GM21381 (cell line): ENCODE data around the gene RALGAPA2.

Experiments
- ATAC-seq: cut with Tn5 transposase; IDR thresholded peaks from one replicate; pipeline ENCODE4 v1.9.1; 2021; ENCODE audit warnings: mild to moderate bottlenecking, moderate library complexity; ENCODE audit not compliant: unreplicated experiment

Gene RALGAPA2

DNA sequence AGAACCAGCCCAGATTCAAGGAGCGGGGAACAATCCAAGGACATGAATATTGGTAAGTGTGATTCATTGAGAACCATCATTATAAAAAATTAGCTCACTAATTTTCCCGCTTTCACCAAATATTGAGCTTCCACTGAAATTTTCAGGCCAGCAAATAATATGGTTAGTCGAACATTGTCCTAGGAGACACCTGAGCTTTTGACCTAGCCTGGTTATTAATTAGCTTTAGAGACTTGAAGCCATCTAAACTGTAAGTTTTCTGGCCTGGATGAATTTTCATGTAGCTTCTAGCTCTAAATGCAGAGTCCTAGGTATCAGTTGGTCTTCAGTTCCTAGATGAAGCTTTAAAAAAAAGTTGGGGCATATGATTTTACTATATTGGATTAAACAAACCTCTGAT lies 17.1 kb upstream of the RALGAPA2 start:
- ATAC-seq: no peak

DNA sequence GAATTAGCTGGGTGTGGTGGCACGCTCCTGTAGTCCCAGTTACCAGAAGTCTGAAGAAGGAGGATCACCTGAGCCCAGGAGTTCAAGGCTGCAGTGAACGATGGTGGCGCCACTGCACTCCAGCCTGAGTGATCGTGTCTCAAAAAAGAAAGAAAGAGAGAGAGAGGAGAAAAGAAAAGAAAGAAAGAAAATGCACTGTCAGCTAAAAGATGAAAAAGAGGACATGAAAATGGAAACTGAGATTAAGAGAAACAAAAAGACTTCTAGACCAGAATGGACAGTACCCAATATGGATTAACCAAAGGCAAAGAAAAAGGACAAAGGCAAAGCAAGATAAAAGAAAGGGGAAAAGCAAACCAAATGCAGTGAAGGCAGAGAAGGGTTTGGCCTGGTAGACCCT lies 9.0 kb upstream of the RALGAPA2 start:
- ATAC-seq: no peak

DNA sequence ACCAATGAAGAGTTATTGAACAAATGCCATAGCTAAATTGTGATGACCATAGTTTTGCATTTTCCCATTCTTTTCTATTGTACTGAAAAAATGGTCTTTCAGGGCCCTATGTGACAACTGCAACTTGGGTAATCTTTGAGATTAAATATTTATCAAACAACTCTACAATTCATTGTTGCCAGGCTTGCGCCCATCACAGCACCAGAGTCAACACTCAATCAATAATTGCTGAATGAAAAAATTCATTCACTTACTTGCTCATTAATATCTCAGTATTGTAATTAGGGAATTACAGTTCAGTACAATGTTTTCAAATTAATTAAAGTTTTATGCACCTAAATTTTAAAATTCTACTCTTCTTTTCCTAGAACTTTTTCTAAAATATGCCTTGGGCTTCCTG lies 7.7 kb upstream of the RALGAPA2 start:
- ATAC-seq: no peak

DNA sequence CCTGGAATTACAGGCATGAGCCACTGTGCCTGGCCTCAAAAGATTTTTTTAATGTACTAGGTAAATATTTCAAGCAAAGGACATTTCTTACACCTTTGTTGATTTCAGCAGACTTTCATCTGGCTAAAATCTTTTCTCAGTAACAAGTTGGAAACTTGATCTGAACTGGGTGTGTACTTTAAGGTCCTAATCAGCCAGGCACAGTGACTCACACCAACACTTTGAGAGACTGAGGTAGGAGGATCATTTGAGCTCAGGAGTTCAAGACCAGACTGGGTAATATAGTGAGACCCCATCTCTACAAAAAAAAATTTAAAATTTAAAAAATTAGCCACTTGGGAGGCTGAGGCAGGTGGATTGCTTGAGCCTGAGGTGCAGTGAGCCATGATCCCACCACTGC lies 7.0 kb upstream of the RALGAPA2 start:
- no peak for ATAC-seq

DNA sequence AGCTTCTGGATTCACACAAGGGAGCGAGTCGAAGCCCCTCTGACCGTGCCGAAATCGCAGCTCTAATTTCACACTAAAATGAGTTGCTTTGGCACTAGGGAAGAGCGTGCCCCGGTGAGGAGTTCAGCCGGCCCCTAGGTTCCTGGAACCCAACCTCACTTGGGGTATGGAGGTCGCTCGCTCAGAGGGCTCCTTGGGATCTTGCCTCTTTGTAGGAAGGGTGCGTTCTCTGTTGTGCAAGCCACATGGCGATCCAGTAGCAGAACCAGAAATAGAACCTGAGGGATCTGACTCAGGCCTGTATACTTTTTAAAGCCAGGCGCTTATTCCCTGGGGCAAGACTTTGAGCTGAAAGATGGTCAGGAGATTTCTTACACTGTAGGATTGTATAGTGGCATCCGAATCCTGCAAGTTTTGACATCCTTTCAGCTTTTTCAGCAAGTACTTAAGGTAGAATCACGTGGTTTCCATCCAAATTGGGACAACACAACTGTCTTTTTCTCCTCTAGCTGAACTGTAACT lies 861 bp upstream of the RALGAPA2 start:
- ATAC-seq: no peak

DNA sequence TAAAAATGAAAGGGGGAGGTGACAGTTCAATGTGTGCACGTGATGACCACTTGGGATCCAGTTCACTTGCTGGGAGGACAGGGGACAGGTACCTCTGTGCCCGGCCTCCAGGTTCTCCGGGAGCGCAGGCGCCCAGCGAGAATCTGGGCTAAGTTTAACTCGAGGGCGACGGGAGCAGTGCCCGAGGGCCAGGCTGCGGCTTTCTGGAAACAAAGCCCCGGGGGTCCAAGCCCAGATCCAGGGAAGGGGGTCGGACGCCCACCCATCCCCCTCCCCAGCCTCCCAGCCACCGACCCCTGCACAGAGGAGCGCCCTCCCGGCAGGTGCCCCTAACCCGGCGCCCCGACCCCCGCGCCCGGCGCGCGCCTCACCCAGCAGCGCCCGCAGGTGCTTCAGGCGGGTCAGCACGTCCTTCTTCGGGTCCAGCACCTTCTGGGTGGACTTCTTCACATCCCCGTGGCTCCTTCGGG lies 405 bp downstream of the RALGAPA2 start:
- ATAC-seq: peak; percentile 4

DNA sequence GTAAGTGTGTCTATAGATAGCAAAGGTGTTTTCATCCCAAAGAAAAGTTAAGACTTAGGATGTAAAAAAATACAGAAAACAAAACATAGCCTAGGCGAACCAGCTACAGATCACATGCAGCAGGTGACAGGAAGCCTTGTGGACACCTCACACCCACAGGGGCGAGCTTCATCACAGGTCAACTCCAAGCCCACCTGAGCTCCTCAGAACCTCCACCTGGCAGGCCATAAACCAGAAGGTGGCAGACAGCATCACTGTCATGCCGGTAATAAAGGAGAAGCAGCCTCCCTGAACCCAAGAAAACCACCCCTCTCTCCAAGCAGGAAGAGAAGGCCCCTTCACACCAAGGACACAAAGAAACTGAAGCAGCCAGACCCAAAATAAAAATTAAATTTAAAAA lies 1.0 kb downstream of the RALGAPA2 start:
- ATAC-seq: no peak

DNA sequence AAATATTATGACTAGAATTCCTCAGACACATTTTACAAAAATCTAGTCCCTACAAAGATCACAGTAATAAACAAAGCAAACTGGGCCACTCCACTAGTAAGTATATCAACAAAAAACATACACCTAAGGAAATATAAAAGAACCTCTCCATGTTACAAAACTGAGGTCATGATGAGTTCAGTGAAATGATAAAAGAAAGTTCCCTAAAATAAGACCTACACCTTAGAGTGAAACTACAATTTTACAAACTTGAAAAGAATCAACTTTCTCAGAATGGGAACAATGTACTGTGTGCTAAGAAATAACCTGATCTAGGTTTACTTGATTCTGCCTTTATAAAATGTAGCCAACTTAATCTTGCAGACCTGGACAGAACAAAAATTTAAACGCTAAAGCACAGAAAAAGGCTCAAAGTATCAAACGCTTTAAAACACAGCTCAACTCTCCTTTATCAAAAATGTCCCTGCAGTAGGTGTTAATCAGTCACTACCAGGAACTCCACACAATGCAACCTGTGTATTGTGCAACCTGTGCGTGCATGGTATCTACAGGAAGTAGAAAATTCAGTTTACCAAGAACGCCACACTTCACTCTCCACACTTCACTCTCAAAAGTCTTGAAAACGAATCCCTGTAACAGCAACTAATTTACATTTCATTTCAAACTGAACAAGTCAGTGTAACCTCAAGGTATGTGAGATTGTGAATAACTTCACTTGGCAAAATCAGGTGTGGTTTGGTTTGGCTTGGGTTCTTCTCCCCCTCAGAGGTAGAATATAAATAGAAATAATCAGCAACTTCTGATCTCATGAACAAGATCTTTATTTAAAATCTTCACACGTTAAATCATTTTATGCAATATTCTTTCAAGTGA lies 1.8 kb downstream of the RALGAPA2 start:
- no peak for ATAC-seq

DNA sequence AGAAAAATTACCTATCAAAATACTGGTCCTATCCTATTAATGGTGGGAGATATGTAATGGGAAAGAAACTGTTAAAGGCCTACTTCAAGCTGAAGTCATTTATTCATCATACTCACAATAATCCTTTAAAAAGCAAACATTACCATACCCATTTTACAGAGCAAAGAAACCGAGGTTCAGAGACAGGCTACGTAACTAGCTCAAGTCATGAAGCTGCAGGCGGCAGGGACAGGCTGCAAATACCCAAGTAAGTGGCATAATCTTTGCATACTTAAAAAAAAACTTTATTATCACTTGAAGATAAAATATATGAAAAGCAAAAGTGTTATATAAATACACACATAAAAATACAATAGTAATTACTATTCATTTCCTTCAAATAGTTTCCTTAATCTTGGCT lies 2.6 kb downstream of the RALGAPA2 start:
- no peak for ATAC-seq

DNA sequence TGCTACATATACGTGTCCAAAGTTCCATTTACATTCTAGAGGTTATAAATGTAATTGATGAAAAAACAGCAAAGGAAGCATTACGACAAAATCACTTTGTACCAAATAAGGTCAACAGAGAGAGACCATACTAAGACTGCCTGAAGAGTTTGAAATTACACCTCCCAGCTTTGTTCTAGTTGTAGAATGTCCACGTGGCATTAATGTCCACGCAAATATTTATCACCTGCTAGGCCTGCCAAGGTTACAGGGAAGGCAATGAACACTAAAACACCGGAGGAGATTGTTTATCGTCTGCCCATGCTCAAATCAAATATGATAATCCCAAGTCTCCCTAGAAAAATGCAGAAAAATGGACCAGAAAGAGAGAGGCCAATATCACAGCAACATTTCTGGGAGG lies 6.2 kb downstream of the RALGAPA2 start:
- ATAC-seq: no peak

DNA sequence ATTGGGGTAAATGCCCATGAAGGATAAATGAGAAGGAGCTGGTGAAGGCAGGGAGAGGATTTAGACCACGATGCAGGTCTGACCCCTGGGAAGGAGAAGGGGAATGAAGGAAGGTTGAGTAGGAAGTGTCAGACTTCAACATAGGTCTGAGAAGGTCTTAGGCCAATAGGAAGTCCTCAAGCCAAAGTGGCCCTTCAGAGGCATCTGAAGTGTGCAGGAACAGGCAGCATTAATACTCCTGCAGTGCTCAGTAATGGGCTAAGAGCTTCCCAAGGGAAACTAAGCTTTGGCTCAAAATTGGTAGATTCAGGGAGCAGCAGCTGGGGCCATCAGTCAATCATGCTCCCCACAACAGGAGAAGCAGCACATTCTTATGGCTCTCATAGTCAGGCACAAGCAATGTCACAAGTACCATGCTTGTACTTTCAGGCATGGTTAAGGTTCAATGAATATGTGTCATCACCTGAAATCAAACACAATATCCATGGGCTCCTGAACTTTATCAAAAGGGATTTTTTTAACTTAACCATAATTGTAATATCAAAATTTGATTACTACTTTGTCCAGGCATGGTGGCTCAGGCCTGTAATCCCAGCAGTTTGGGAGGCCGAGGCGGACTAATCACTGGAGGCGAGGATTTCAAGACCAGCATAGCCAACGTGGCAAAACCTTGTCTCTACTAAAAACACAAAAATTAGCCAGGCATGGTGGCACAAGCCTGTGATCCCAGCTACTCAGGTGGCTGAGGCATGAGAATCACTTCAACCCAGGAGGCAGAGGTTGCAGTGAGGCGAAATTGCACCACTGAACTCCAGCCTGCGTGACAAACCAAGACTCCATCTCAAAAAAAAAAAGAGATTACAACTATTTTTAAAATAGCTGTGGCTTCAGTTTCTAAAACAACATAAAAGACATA lies 9.9 kb downstream of the RALGAPA2 start:
- ATAC-seq: no peak

DNA sequence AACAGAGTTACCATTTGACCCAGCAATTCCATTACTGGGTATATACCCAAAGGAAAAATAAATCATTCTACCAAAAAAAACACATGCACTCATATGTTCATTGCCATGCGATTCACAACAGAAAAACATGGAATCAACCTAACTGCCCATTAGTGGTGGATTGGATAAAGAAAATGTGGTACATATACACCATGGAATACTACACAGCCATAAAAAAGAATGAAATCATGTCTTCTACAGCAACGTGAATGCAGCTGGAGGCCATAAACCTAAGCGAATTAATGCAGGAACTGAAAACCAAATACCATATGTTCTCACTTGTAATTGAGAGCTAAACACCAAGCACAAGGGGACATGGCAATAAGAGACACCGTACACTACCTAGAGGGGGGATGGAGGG lies 12.5 kb downstream of the RALGAPA2 start:
- no peak for ATAC-seq

DNA sequence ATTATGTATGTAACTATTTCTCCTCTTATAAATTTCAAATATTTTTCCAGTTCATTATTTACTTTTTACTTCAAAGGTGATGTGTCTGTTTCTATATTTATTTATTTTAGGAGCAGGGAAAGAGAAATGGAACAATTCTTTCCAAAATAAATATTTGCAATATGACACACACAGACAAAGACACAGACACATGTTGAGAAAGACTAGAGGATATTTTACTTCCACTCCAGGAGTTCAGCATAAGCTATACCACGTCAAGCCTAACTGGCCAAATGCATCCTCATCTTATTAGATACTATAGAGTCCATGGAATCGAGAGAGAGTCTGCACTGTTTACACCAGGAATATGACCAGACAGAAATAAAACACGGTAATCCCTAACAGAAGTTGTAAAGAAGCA lies 13.3 kb downstream of the RALGAPA2 start:
- ATAC-seq: no peak

DNA sequence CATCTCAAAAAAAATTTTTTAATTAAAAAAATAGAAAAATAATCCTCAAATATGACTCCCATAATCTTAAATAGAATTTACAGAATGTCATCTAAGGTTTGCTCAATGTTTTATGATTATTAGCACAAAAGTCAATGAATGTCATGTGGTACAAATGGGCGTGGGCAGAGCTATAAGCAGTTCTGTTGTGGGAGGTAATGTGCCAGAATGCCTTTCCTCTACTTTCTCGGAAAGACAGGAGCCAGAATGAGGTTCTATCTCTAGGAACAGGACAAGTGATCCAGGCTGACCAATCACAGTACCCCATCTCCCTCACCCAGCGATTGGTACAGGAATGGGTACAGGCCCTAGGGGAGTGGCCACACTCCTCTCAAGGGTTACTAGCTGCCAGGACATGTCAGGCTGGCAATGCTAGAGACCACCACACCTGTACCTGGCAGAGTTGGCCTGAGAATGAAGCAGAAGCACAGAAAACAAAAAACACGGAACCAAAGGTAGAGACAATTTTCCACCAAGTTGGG lies 15.1 kb downstream of the RALGAPA2 start:
- no peak for ATAC-seq

DNA sequence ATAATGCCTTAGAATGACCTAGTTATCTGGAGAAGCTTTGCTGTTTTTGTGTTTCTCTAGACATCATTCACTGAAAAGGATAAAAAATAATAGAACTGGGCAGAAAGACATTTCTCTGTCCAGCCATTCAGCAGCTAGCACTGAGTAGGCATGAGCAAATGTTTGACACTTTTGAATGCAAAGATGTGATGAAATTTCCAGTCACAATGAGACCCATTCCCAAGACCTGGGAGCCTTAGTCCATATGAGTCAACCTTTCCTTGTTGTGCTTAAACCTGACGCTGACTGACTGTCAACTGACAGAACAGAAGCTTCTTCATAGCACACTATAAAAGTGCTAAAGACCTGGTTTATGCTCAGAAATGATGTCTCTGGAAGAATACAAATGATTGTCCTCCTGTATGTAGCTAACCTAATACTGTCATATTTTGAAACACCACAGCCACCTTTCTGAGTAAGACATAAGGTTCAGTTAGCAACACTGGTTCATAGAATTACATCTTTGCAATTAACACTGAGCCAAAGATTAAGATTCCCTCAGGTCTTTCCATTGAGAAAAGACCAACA lies 17.1 kb downstream of the RALGAPA2 start:
- ATAC-seq: no peak

DNA sequence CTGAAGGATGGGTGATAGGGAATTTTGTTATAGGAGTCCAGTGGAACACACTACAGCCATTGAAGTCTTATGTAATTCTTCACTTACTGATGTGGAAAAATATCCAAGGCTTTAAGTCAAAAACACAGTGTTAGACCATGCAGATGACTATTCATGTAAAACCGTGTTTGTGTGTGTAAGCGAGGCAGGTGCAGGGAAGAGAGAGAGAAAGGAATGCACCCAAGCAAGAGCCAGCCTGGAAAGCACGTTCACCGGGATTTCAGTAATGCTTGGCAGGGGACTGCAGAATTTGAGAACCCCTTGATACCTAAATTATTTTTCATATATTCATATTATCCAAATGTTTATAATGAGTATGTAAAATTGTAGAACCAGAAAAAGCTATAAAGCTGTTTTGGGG lies 17.9 kb downstream of the RALGAPA2 start:
- ATAC-seq: no peak

DNA sequence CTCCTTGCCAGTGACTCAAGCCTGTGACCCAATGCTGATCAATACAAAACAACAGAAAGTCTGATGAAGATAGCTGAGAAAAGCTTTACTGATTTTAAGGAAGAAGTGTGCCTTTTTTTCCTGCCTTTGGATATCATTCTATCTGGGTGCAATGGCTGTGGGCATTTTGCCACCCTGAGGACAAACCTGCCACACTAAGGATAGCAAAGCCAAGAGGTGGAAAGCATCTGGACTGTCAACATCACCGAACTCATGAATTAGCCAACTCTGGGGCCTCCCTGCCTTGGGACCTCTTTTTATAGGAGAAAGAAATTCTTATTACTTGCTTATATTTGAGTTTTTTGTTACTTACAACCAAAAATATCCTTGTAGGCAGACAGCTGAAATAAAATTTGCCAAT lies 19.9 kb downstream of the RALGAPA2 start:
- ATAC-seq: no peak

DNA sequence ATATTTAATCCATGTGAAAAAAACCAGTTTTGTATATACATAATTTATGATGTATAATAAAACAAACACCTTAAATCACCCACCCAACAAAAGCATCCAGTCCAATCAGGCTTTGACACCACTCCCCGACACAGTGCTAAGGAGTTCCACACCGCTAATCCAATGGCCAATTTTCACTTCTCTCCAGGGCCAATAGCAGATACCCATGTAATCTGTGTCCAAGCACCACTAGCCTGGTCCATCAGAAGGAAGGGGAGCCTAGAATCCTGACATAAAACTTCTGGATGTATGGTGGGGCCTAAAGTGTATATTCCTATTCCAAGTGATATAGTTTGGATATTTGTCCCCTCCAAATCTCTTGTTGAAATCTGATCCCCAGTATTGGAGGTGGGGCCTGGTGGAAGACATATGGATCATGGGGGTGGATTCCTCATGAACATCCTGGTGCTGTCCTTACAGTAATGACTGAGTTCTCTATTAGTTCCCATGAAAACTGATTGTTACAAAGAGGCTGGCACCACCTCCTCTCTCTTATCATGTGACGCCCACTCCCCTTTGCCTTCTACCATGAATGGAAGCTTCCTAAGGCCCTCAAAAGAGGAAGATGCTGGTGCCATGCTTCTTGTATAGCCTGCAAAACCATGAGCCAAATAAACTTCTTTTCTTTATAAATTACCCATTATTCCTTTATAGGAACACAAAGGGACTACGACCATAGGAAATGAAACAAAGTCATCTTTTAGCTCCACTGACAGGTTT lies 20.8 kb downstream of the RALGAPA2 start:
- peak; percentile 49 for ATAC-seq

DNA sequence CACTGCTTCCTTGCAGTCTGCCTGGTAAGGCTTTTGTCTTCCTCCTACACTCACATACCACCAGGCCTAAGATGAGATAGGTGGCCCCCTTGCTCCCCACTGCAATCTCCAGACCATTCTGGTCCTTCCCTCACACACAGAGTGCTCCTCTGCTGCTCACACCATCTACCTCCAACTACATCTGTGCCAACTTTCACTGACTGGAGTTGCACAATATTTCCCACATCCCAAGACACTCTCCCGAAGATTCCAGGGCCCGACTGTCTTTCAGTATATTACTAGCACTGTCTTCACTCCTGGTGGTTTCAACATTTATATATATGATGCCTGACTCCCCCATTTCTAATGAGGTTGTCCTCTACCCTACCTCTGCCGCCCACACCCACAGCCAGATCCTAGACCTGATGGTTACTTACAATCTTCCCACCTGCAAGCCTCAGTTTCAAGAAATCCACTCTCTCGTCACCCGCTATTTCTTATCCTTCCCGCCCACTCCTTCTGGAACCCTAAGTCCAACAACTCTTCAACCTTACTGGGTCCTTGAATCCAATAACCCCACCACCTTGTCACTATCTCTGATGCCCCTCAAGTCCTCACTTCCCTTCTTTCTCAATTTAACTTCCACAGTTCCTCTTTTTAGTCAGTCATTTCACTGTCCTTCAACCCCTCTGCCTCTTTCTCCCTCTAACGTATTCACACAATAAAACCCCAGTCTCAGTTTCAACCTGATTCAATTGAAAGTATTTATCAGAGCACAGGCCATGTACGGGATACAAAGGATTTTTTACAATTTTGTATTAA lies 21.6 kb downstream of the RALGAPA2 start:
- peak; percentile 77 for ATAC-seq

DNA sequence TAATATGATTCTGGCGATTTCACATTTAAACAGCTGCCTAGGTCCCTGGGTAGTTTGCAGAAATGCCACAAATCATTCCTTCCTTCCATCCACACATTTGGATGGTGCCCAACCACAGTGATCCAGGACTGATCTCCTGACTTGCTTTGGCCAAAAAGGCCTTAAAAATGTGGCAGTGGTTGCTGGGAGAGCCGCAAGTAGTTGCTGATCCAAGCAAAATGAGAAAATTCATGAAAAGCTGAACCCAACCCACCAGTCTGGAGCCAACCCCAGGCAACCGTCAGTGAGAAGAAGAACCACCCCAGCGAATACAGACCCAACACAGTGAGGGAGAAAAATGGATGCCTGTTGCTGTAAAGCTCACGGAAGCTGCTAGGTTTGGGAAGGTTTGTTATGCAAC lies 25.1 kb downstream of the RALGAPA2 start:
- ATAC-seq: no peak
